ENCODE results near the gene SPRR2E.
"Not testable (repeated sequence)": the region's sequence is repeated elsewhere in the genome, so short reads cannot be mapped to it uniquely, and the experiment has no call there.

SPRR2E gene

DNA sequence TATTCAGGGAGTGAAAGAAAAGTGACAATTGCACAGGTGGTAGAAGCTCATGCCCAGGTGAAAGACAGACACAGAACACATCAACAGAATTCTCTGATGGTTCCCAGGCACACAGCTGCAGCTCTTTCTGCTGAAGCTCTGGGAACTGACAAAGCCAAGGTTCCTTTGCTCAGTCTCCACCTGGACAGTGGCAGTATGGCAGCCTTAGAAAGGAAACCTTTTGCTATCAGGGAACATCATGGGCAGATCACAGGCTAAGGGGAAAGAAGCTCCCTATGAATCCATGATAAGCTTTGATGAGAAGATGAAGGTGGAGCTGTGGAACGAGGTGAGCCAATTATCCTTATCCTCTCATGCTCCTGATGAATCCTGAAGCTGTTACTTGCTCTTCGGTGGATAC is 24.1 kb downstream of the SPRR2E start:
- DNase-seq, result no peak

DNA sequence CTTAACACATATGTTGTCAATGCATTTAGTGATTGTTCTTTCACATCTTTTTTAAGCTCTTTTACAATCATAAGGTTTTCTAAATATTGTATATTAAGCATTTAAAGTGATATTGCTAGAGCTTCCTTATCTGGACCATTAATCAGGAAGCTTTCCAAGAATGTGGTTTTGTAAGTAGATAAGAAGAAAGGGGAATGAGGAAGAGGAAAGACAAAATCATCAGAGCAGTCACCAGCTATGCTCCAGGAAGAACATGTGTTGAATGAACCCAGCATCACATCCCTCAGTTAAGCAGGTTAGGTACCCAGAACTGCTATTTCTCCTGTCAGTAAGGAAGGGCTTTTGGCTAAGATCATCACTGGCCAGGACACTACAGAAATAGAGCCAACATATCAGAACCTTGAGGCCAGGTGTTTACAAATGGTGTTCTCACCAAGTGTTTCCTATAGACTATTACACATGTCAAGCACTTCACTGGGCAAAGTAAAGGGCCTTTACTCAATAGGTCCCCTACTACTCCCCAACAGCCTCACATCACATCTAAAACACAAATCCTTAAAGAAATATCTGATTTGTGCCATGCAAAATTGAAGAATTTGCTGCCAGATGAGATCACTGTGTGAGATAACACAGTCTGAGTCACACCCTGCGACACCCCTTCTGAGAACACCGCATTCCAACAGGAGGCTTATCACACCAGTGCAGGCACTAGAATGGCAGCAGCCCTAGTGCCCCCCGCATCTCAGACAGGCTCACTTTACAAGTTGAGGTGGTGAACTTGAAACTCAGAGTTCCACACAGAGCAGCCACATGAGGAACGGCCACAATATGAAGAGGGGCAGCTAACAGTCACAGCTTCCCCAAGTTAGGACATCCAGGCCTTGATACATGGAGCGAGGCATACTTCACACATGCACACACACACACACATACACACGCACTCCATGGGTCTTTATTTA is 35.2 kb downstream of the SPRR2E start:
- no peak for DNase-seq

DNA sequence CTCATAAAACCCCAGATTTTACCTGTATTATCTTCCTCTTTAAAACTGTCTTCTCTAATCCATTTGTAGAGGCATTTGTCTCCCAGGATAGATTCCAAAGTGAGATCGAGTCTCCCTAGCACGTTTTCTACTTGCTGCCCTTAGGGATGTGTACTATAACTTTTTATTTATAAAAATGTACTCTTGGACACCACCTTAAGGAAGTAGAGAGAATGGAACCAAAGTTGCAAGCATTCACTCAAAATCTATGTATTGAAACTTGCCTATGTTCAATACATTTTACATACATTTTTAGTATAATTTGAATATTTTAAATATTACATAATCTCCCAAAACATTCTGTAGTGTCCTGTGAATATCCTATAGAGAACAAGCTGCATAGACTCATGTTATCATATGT is 36.2 kb downstream of the SPRR2E start:
- DNase-seq, result no peak

DNA sequence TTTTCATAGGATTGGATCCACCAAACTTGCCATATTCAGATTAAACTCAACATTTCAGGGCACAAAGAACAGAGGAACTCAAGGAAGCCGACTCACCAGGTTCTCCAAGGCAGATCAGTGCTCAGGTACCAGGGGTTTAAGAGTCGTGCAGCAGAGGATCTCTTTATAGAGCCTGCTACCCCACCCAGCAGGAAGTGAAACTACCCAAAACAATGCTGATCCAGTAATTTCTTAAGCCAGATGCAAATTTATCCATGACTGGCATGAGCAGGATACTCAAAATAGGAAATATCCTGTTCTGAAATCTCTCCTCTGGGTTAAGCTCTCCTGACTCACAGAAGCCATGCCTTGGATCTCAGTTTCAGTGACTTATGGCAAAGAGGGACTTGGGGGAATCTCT is 37.0 kb downstream of the SPRR2E start, which contains the start of gene SPRR2A:
TSS of gene SPRR2A (minus strand) at position 138 of the 400 bp plus-strand sequence. CDS start 777 bp downstream, outside the sequence.
- DNase-seq, result no peak

DNA sequence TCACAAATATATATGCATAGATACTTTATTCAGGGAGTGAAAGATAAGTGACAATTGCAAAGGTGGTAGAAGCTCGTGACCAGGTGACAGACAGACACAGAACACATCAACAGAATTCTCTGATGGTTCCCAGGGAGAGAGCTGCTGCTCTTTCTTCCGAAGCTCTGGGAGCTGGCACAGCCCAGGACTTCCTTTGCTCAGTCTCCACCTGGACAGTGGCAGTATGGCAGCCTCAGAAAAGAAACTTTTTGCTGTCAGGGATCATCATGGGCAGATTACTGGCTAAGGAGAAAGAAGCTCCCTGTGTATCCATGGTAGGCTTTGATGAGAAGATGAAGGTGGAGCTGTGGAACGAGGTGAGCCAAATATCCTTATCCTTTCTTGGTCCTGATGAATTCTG is 38.2 kb downstream of the SPRR2E start:
- not testable (repeated sequence) for DNase-seq

DNA sequence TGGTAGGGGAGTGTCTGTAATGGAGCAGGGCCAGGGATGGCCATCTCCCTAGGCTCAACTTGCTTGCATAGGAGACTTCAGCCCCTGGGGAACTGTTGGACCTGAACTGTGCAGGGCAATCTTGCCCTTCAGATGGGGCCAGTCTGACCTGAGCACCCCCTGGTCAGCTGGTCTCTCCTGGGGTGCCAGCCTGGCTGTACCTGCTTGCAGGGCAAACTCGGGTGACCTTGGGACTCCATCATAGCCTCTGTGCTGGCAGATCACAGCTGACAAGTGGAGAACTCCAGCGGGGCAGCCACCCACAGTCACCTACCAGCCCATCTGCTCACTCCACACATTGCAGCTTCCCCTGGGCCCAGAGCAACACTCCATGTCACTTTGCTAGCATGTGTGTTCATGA is 45.1 kb downstream of the SPRR2E start:
- DNase-seq, result no peak

Measured in nucleus accumbens (tissue), 56 donors.